Dedifferentiated amniotic fluid mesenchymal stem cell (primary cell): Measurements from ENCODE around the gene EFNA3.

ENCODE experiments used
- DNase-seq: peaks from one replicate; pipeline ENCODE4 v3.0.0-alpha.2; 2016; ENCODE audit errors: extremely low spot score

EFNA3 gene

GRCh38 chr1:155048449-155049334, 29.9 kb upstream of the EFNA3 start:
- DNase-seq = no peak

- no peak for DNase-seq
These were observed 28.7 kb upstream of the EFNA3 start for GRCh38 chr1:155049651-155050559.

GRCh38 chr1:155050560-155051341, 27.9 kb upstream of the EFNA3 start, which contains the start of gene ADAM15:
TSS of gene ADAM15 (plus strand) at chr1:155051316. CDS start at chr1:155051387, 71 bp downstream.
- peak; percentile 62 for DNase-seq

- no peak for DNase-seq
These were observed 27.3 kb upstream of the EFNA3 start for GRCh38 chr1:155051342-155051776.

- DNase-seq = no peak
These were observed 26.7 kb upstream of the EFNA3 start for GRCh38 chr1:155051777-155052398.

GRCh38 chr1:155052439-155053395, 25.9 kb upstream of the EFNA3 start:
- no peak for DNase-seq

GRCh38 chr1:155053531-155054105, 25.0 kb upstream of the EFNA3 start:
- no peak for DNase-seq

- no peak for DNase-seq
These were observed 21.5 kb upstream of the EFNA3 start for GRCh38 chr1:155057104-155057503.

- no peak for DNase-seq
These were observed 20.8 kb upstream of the EFNA3 start for GRCh38 chr1:155057788-155058211.

GRCh38 chr1:155060736-155061135, 17.9 kb upstream of the EFNA3 start:
- DNase-seq = no peak

- DNase-seq = peak; percentile 55
These were observed 17.1 kb upstream of the EFNA3 start for GRCh38 chr1:155061381-155062150.

- DNase-seq = no peak
These were observed 16.4 kb upstream of the EFNA3 start for GRCh38 chr1:155062151-155062686.

GRCh38 chr1:155062702-155063411, 15.8 kb upstream of the EFNA3 start:
- no peak for DNase-seq

GRCh38 chr1:155063550-155064110, 15.0 kb upstream of the EFNA3 start, which contains the start of gene EFNA4:
TSS of gene EFNA4 (plus strand) at chr1:155063740. CDS start at chr1:155063824, 84 bp downstream.
- DNase-seq = peak; percentile 71

GRCh38 chr1:155064111-155064831, 14.4 kb upstream of the EFNA3 start:
- no peak for DNase-seq

- DNase-seq = no peak
These were observed 13.7 kb upstream of the EFNA3 start for GRCh38 chr1:155064832-155065429.
